Measurements from ENCODE around the gene UTP4.

- no peak for TF ChIP-seq EP300 (IDR thresholded peaks at IDR 0.05; ENCODE audit: borderline replicate concordance)
- no peak for TF ChIP-seq RAD21 (IDR thresholded peaks at IDR 0.05; ENCODE audit: low read depth)
- no peak for TF ChIP-seq CREB1 (IDR thresholded peaks at IDR 0.05; ENCODE audit: low read depth)
- no peak for TF ChIP-seq REST (IDR thresholded peaks at IDR 0.05; ENCODE audit: low read depth)
- no peak for TF ChIP-seq MAX (IDR thresholded peaks at IDR 0.05)
Measured at GRCh38 chr16:69160192-69160591, 27.7 kb downstream of the UTP4 start.
